ENCODE results near the gene MTPN.

- no peak for TF ChIP-seq GABPA (IDR thresholded peaks at IDR 0.05; ENCODE audit: low read depth)
- TF ChIP-seq POLR2A (IDR thresholded peaks at IDR 0.05; ENCODE audit: low read depth, low read length), result no peak
- no peak for TF ChIP-seq CTCF (IDR thresholded peaks at IDR 0.05 in 2 of 3, conservative IDR thresholded peaks at IDR 0.05 in 1 of 3; ENCODE audit: control insufficient read depth in 2 of 3, extremely low read depth in 1 of 3, insufficient read depth in 1 of 3, low read depth in 3 of 3, low read length in 3 of 3)
- no peak for TF ChIP-seq TCF7 (IDR thresholded peaks at IDR 0.05; ENCODE audit: borderline replicate concordance)
- TF ChIP-seq USF2 (IDR thresholded peaks at IDR 0.05; ENCODE audit: borderline replicate concordance, low read depth, low read length), result no peak
- TF ChIP-seq ZZZ3 (IDR thresholded peaks at IDR 0.05; ENCODE audit: control insufficient read depth, insufficient read length, low read depth), result no peak
- TF ChIP-seq NR2C1 (IDR thresholded peaks at IDR 0.05), result no peak
- TF ChIP-seq EZH2 (IDR thresholded peaks at IDR 0.05; ENCODE audit: borderline replicate concordance, control insufficient read depth, low read depth, low read length), result no peak
Measured at GRCh38 chr7:135914346-135914745, 62.8 kb downstream of the MTPN start.

Data from GM12878 (cell line).